GM18951 (cell line): ENCODE data around the gene ARAP3.

Source experiments
- POLR2A ChIP-seq: IDR thresholded peaks from 4 replicates; pipeline ENCODE4 v1.6.1; 2011; ENCODE audit warnings: mild to moderate bottlenecking; ENCODE audit not compliant: insufficient read length, insufficient read depth; ENCODE audit errors: extremely low read depth
- in situ Hi-C: fragments of 300-500 bp; cut with MboI; formaldehyde crosslinking; loops from one replicate; pipeline ENCODE4 v1.12.0; 2022; ENCODE audit warnings: low sequenced_read_pairs, mixed read lengths, inconsistent platforms; ENCODE audit not compliant: unreplicated experiment

ARAP3 gene

DNA sequence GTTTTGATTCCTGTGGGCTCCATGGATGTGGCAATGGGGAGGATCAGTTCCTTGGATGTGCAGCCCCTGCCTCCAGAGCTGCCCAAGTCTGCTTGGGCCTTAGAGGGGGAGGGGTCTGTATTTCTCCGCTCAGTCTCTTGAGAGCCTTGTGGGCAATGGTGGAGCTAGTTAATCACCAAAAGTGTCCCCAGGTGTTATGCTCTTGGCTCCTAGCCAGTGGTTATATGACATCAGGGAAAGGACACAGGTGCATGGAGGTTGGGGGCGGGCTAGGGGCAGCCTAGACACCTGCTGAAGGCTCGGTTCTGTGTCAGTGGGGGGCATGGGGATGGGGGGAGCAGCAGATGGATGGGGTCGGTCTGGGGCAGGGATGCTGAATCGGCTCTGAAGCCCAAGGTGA is 12.4 kb upstream of the ARAP3 start:
- in situ Hi-C loops: loop anchor here (25.0 kb wide), 1 partner anchor 443 kb away; no protein-coding TSS in a partner anchor
- no peak for TF ChIP-seq POLR2A

DNA sequence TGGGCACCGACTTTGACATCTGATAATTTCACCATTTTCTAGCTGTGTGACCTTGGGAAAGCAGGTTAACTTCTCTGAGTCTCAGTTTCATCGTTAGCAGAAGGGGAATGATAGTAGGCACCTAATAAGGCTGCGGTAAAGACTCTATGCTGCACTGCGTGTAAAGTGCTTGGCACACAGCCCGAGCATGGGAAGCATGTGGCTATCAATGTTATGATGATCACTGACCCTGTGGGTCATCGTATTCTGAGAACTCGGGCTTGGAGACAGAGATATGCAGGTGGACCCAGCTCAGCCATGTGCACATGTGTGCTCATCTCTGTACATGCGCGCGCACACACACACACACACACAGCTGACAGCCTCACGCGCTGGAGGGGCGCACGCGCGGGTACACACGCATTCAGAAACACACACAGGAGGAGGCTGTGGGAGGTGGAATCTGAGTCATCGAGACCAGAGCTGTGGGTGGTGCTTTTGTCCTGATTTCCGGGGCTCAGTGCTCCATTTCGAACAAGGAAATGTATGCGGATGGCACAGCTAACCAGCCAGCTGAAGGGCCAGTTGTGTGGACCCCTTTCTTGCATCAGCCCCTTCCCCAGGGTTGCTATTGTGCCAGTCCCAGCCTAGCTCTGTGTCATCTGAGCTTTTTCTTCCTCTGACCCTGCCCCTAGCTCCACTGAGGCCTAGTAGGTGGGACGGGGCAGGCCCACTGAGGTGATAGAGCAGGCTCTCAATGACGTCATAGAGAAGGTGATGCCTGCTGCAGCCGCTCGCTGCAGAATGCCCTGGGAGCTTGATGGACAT is 11.1 kb upstream of the ARAP3 start:
- in situ Hi-C loops: loop anchor here (25.0 kb wide), 1 partner anchor 444 kb away; no protein-coding TSS in a partner anchor

DNA sequence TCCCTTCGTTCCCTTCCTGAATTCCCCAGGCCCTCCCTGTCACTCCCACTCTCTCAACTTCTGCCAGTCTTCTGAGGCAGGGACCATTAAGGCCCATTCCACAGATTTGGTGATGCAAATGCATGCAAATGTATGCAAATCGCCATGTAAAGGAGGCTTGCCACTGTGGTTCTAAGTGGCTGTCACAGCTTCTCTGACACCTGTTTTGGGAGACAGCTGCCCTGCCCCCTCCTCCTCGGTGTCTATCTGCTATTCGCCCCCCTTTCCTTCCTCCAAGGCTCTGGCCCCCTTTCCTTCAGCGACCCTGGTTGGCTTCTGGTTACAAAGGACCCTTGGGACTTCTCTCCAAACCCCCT is 10.5 kb upstream of the ARAP3 start:
- in situ Hi-C loops: loop anchor here (25.0 kb wide), 1 partner anchor 445 kb away; no protein-coding TSS in a partner anchor
- no peak for TF ChIP-seq POLR2A

More for the DNA sequence above, 11.1 kb upstream of the ARAP3 start:
- no peak for TF ChIP-seq POLR2A

DNA sequence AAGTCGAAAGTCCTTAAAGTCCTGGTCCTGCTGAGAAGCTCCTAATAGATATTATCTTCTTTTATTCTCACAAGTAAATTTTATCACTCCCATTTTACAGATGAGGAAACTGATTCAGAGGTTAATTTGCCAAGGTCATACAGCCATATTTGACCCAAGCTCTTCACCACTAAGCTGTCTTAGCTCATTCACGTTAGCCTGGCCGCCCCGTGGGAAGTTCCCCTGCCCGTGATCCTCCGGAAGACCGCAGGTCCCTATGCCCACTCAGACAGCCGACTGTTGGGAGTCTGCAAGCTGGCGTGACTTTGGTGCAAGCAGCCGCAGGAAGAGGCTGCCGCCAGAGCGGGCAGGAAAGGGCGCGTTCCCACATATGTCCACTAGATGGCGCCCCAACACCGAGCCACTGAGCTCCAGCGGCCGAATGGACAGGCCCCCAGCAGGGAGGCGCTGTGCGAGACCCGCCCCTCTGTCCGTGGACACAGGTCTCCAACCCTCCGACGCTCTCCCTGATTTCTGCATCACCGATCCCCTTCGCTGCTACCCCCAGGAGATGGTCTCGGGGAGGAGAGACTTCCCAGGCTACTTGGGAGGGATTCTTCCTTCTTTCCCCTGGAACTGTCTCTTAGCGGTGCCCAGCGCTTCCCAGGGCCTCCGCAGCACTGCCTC is 10.0 kb upstream of the ARAP3 start:
- in situ Hi-C loops: loop anchor here (25.0 kb wide), 1 partner anchor 445 kb away; no protein-coding TSS in a partner anchor

DNA sequence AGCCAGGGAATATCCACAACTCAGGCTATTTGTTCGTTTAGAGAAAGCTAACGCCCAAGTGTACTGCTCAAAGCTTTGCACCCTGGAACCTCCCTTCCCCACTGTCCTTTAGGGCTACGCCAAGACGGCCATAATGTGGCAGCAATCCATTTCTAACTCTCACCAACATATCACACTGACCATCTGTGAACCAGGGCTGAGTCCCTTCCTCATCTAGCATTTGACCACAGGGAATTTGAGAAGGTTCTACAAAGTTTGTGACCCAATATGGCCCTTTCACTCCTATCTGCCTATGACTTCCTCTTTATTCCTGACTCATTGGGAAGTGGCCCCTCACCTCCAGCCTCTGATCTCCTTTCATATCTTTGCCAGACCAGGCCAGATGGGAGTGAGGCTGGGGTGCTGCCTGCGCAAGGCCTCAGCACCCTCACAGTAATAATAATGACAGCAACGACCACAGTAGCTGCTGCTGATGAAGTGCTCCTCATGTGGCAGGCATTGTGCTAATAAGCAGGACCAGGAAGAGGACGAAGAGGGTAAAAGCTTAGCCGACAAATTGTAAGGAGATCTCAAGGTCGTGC is 9.3 kb upstream of the ARAP3 start:
- in situ Hi-C loops: loop anchor here (25.0 kb wide), 1 partner anchor 446 kb away; no protein-coding TSS in a partner anchor
- no peak for TF ChIP-seq POLR2A

More for the DNA sequence above, 10.0 kb upstream of the ARAP3 start:
- no peak for TF ChIP-seq POLR2A

DNA sequence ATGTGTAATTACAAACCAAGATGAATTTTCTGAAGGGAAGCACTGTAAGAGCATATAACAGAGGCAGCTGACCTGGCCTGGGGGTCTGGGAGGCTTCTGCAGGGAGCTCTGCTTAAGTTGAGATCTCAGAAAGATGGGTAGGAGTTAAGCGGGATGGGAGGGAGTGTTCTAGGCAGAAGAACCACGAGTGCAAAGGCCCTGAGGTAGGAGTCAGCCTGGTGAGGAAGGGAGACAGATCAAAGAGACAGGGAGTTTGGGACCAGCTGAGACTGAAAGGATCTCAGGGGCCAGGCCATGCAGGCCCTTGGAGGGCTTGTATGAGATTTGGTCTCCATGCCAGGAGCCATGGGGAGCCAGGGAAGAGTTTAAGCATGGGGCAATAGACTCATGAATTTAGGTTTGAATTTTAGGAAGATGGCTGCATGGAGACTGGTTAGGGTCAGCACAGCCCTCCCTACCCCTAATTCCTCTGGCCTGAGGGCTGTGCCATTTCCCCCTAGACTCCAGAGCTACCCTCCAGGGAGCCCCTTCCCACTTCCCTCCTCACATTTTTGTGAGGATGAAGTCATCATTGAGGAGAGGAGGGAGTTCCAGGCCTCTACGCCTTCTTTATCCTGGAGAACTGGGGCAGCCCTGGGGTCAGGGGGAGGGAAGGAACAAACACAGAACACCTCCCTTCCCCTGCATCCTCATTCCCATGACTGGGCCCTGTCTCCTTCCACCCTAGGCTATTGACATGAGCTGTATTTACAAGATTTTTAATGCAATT is 4.8 kb upstream of the ARAP3 start:
- in situ Hi-C loops: loop anchor here (25.0 kb wide), 1 partner anchor 450 kb away; no protein-coding TSS in a partner anchor
- no peak for TF ChIP-seq POLR2A

DNA sequence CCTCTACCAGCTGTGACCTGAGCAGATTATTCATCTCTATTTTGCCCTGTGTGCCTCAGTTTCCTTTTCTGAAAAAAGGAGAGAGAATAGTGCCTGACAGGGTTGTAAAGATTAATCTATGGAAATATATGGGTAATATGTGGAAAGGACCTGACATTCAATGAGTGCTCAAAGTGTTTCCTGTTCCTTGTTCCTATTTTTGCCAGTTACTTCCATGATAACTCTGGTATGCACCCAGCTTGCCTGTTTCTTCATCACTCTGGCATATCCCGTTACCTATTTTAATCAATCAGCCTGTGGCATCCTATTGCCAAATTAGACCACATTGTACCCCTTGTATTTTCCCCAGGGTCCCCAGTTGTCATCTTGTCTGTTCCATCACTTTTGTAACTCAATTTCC is 3.6 kb upstream of the ARAP3 start:
- TF ChIP-seq POLR2A: no peak
- in situ Hi-C loops: loop anchor here (25.0 kb wide), 1 partner anchor 452 kb away; no protein-coding TSS in a partner anchor

DNA sequence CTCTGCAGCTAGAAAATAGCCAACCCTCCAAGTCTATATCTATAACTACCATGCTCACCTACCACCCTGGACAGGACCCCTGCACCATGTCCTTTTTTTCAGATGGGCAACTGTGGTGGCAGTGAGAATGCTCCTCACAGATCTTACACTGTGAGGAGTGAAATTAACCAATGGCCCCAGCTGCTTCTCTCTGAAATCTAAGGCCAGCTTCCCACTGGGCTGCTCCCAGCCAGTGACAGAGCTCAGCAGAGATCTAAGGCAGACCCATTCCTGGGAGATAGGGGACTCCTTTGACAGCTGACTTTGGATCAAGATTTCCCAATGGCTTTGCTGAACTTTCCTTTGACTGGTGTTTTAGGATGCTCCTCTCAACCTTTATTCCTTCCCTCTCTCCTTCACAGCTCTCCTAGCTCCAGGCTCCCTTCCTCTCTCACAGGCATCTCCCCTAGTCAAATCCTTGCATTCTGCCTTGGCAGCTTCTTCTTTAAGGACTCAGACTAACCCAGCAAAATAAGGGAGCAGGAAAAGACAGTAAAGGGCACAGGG is 1.6 kb upstream of the ARAP3 start:
- in situ Hi-C loops: loop anchor here (25.0 kb wide), 1 partner anchor 454 kb away; no protein-coding TSS in a partner anchor
- no peak for TF ChIP-seq POLR2A

DNA sequence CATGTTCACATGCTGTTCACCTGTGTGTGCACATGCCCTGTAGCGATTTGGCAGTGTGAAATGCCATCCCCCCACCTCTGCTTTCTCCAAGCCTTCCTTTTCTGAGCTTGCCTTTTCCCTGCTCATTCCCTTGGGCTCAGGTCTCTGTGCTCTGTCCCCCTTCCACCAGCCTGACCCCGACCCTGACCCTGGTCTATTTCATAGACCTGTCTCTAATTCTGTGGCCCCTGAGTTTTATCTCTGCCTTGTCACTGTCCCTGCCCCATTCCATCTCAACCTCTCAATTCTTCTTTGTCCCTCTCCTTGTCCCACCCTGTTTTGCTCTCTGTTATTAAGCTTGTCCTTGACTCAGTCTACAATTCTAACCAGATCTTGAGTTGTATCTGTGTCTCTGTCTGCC is 735 bp downstream of the ARAP3 start:
- in situ Hi-C loops: loop anchor here (25.0 kb wide), 1 partner anchor 456 kb away; no protein-coding TSS in a partner anchor
- TF ChIP-seq POLR2A: no peak

DNA sequence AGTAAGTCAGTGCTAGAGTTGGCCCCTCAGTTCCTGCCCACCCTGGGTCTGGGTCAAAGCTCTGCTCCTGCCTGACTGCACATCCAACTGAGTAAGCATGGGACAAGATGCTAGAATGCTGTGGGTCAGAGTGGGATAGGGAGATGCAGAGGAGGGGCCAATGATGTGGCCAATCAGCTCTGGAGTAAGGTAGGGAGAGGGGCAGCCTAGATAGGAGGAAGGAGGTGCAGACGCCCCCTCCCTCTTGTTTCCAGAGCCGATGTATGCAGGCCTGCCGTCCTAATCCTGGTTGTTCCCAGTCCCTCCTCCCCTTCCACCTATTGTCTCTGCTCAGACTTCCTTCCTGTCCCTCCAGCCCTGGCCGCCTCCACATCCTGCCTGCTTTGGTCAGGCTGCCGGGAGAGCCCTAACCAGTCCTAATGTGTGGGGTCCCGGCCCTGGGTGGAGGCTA is 1.3 kb downstream of the ARAP3 start:
- no peak for TF ChIP-seq POLR2A
- in situ Hi-C loops: loop anchor here (25.0 kb wide), 1 partner anchor 457 kb away; no protein-coding TSS in a partner anchor

DNA sequence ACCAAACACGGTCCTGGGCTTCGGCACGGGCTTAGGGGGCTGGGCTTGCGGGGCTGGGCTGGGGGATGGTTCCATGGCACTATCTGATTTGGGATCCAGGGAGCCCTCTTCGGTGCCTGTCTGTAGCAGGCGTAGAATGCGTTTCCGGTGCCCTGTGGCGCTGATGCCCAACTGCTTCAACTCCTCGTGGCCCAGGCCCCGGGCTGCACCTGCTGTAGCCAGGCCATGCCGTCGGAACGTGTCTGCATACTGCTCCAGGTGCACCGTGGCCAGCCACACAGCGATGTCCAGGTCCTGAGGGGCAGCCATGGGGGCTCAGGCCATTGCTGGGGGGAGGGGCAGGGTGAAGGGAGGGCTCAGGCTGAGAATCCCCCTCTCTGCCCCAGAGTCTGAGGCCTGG is 1.9 kb downstream of the ARAP3 start:
- in situ Hi-C loops: loop anchor here (25.0 kb wide), 1 partner anchor 457 kb away; no protein-coding TSS in a partner anchor
- TF ChIP-seq POLR2A: no peak

DNA sequence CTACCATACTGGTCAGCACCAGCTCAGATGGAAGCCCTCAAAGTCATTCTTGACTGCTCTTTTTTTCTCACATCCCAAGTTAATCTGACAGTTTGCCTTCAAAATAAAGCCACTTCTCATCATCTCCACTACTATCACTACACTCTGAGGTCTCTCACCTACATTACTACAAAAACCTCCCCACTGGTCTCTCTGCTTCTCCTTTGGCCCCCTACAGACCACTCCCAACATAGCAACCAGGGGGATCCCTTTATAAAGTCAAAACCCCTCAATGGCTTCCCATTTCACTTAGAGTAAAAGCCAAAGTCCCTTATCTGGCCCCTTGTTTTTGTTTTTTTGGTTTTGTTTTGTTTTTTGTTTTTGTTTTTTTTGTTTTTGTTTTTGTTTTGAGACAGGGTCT is 4.6 kb downstream of the ARAP3 start:
- in situ Hi-C loops: loop anchor here (25.0 kb wide), 1 partner anchor 460 kb away; no protein-coding TSS in a partner anchor

More for the DNA sequence above, 4.6 kb downstream of the ARAP3 start:
- no peak for TF ChIP-seq POLR2A
